GM19372 (cell line): ENCODE results near the gene FAM241B.

Experiments used
- ATAC-seq: cut with Tn5 transposase; IDR thresholded peaks from one replicate; pipeline ENCODE4 v1.9.1; 2021; ENCODE audit warnings: mild to moderate bottlenecking, low read depth, moderate library complexity; ENCODE audit not compliant: unreplicated experiment

The FAM241B gene

GRCh38 chr10:69629897-69630650, at the start of gene FAM241B:
TSS of gene FAM241B (plus strand) at chr10:69630247. CDS start at chr10:69631744, 1,497 bp downstream.
- ATAC-seq, result no peak

- ATAC-seq, result no peak
Measured at GRCh38 chr10:69580435-69580834, 49.6 kb upstream of the FAM241B start.

GRCh38 chr10:69583106-69583505, 46.9 kb upstream of the FAM241B start:
- no peak for ATAC-seq

- no peak for ATAC-seq
Measured at GRCh38 chr10:69584624-69585023, 45.4 kb upstream of the FAM241B start.

GRCh38 chr10:69588358-69588757, 41.7 kb upstream of the FAM241B start:
- no peak for ATAC-seq

GRCh38 chr10:69600761-69601330, 29.2 kb upstream of the FAM241B start:
- ATAC-seq, result no peak

GRCh38 chr10:69609077-69609476, 21.0 kb upstream of the FAM241B start:
- no peak for ATAC-seq

GRCh38 chr10:69612760-69613159, 17.3 kb upstream of the FAM241B start:
- no peak for ATAC-seq

GRCh38 chr10:69614130-69614529, 15.9 kb upstream of the FAM241B start:
- ATAC-seq, result no peak

- no peak for ATAC-seq
Measured at GRCh38 chr10:69616358-69616757, 13.7 kb upstream of the FAM241B start.

DNA sequence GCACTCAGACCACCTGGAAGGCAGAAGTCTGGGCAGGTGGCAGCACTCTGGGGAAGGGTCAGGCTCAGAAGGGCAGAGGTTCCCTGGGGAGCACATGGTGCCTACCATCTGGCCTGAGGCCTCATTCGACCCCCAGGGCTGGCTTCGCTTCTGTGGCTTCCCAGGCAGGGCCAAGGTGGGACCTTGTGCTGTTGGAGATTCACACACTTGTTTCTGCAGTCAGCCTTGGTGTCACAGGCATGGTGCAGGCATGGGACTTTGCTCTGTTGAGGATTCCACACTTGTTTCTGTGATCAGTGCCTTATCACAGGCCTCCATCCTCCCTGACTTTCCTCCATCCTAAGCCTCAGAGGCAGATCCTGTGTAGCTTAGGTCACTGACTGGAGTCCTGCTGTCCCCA, 11.3 kb upstream of the FAM241B start:
- ATAC-seq, result no peak

- no peak for ATAC-seq
Measured at GRCh38 chr10:69619626-69620025, 10.4 kb upstream of the FAM241B start.

GRCh38 chr10:69620625-69621024, 9.4 kb upstream of the FAM241B start:
- no peak for ATAC-seq

DNA sequence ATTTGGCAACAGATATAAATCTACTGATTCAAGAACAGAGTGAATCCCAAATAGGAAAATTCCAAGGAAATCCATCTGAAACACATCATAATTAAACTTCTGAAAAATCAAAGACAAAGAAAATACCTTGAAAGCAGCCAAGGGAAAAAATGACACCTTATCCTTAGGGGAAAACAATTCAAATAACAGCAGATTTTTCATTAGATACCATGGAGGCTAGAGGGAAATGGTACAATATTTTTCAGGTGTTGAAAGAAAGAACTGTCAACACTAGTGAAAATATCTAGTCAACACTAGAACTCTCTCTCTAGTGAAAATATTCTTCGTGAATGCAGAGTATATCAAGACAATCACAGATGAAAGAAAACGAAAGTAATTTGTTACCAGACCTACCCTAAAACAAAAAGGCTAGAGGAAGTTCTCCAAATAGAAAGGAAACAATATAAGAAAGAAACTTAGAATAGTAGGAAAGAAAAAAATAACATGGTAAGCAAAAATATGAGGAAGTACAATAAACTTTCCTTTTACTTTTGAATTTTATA, 5.7 kb upstream of the FAM241B start:
- no peak for ATAC-seq

DNA sequence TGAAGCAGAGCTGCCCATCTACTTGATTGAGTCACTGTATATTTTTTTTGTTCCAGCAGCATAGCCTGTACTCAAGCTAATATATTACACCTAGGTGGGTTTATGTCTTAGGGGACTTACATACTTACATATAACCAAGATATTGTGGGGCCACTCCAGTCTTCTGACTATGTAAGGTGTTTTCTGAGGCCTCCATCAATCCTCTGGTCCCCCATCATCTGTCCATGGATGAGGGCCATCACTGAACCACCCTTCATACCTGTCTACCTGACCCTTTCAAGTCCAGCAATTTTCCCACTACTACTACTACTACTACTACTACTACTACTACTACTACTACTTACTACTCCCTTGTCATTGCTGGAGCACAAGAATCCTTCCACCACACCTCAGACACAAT, 3.2 kb upstream of the FAM241B start:
- ATAC-seq, result no peak

DNA sequence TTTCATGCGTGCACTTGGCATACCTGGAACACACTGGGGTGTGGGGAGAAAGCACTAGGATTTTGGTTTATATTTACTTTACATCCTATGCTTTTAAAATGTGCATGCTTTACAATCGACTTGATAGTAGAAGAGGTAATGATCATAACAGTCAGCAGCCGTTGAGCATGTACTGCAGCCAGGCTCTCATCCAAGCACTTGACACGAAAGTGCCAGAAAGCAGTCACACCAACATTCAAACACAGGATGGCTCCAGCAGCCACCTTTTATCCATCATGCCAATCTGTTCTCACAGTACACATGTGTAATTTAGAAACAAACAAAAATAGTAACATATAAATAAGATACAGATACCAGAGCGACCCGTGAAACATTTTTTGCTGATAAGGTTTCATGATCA, 1.2 kb upstream of the FAM241B start:
- ATAC-seq, result no peak

DNA sequence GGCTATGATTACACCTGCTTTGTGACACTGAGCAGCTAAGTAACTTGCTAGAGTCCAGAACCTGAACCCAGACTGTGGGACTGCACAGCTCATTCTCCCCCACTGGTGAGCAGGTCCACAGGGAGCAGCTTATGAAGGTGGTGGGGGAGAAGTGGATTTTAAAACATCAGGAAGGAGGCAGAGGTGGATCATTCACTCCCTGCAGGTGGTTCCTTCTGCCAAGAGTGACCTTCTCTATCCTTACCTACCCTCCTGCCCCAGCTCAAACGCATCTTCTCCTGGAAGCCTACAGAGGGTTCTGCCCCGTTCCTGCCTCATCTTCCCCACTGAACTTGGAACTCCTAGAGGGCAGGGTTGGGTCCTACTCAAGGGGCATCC, 539 bp upstream of the FAM241B start:
- ATAC-seq, result no peak

GRCh38 chr10:69630651-69631400, 779 bp downstream of the FAM241B start:
- no peak for ATAC-seq

- no peak for ATAC-seq
Measured at GRCh38 chr10:69631566-69631965, 1.5 kb downstream of the FAM241B start.

DNA sequence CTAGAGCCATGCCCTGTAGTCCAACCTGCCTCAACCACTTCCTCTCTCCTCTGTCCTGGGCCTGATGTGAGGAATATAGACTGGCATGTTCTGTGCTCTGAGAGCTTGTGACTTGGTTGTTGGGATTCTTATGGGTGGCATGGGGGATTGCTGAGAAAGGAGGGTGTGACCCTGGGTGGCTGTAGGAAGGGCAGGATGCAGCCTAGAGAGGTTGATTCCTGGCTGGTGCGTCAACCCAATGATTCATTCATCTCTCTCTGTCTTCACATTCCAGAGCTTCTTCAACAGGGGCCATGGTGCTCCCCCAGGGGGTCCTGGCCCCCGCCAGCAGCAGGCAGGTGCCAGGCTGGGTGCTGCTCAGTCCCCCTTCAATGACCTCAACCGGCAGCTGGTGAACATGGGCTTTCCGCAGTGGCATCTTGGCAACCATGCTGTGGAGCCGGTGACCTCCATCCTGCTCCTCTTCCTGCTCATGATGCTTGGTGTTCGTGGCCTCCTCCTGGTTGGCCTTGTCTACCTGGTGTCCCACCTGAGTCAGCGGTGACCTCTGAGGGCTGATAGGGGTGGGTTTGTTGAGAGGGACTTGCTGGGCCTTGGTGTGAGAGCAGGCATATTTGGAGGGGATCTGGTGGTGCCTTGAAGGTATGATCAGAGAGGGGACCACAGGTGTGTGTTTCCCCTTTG, 2.6 kb downstream of the FAM241B start:
- ATAC-seq, result no peak
